CD4-positive, alpha-beta T cell (primary cell): ENCODE measurements around the gene CDH13. TPM values are rescaled to one million over a fixed set of nuclear protein-coding genes. Genes with fewer than 3 reads are reported as not detected.

Experiments
- ATAC-seq: fragments of 200-7000 bp; cut with Tn5 transposase; one replicate; pipeline ENCODE4 v1.10.0; 2022; ENCODE audit warnings: mild to moderate bottlenecking; ENCODE audit not compliant: poor library complexity
- CTCF ChIA-PET: fragments of 350-600 bp; sonication (Branson Sonifier 250); formaldehyde crosslinking; loops from one replicate; lab custom pipeline; 2021; ENCODE audit warnings: antibody characterized with exemption, inconsistent platforms; lab: Charles Lee
- POLR2A ChIA-PET: fragments of 350-600 bp; sonication (Branson Sonifier 250); formaldehyde crosslinking; loops from one replicate; lab custom pipeline; 2021; ENCODE audit warnings: antibody characterized with exemption, inconsistent platforms; lab: Charles Lee
- DNase-seq, 14 experiments: peaks; one replicate each; pipeline ENCODE4 v3.0.0-alpha.2; 2013 to 2020; ENCODE audit warnings: mixed read lengths in 2 of 14
- H3K27ac ChIP-seq, 2 donors: one replicate each; pipeline versions ENCODE4 v1.5.1 to v1.7.0; 2013; ENCODE audit warnings: low read length in 2 of 2, low read depth in 1 of 2, mild to moderate bottlenecking in 1 of 2
- H3K27me3 ChIP-seq, 2 experiments: 1 replicate in 1 of 2; 2 replicates in 1 of 2; pipeline versions ENCODE4 v1.6.1 to v1.7.0; 2013; ENCODE audit warnings: low read length in 2 of 2, control low read depth in 1 of 2, mild to moderate bottlenecking in 1 of 2, moderate library complexity in 1 of 2; ENCODE audit not compliant: insufficient read depth in 2 of 2, control insufficient read depth in 1 of 2
- H3K36me3 ChIP-seq: one replicate; pipeline ENCODE4 v1.6.1; 2013; ENCODE audit warnings: low read length, control low read depth; ENCODE audit not compliant: insufficient read depth
- H3K4me1 ChIP-seq: one replicate; pipeline ENCODE4 v1.6.1; 2013; ENCODE audit warnings: low read length, control low read depth; ENCODE audit not compliant: insufficient read depth
- H3K4me3 ChIP-seq: one replicate; pipeline ENCODE4 v1.5.1; 2013; ENCODE audit warnings: mild to moderate bottlenecking, low read length, moderate library complexity
- H3K9me3 ChIP-seq, 2 experiments: 1 replicate in 1 of 2; 2 replicates in 1 of 2; pipeline versions ENCODE4 v1.6.1 to v1.7.0; 2013; ENCODE audit warnings: low read length in 2 of 2, mild to moderate bottlenecking in 2 of 2, control low read depth in 1 of 2, moderate library complexity in 1 of 2; ENCODE audit not compliant: control insufficient read depth in 1 of 2, insufficient read depth in 1 of 2
- H3K27ac Mint-ChIP-seq: one replicate; pipeline ENCODE4 v1.8.0; 2020; ENCODE audit warnings: mixed read lengths
- H3K27me3 Mint-ChIP-seq: one replicate; pipeline ENCODE4 v1.8.0; 2021; ENCODE audit warnings: mixed read lengths
- H3K36me3 Mint-ChIP-seq: one replicate; pipeline ENCODE4 v1.8.0; 2021; ENCODE audit warnings: low read depth, mixed read lengths
- H3K4me1 Mint-ChIP-seq: one replicate; pipeline ENCODE4 v1.8.0; 2021; ENCODE audit warnings: low read depth, mixed read lengths
- H3K4me3 Mint-ChIP-seq: one replicate; pipeline ENCODE4 v1.8.0; 2020; ENCODE audit warnings: mild to moderate bottlenecking, mixed read lengths
- H3K9me3 Mint-ChIP-seq: one replicate; pipeline ENCODE4 v1.8.0; 2020; ENCODE audit warnings: mixed read lengths
- intact Hi-C, 2 experiments: fragments of 100-400 bp; cut with DNase I in 1 of 2; cut with micrococcal nuclease in 1 of 2; formaldehyde crosslinking; loops; one replicate each; pipeline versions ENCODE4 v1.15.1 to v1.9.0; 2023 to 2025; cut with DNase I, micrococcal nuclease
- total RNA-seq, 174 experiments: library from RNA in 2 of 174; stranded (reverse) in 2 of 174; gene quantifications; one replicate each; pipeline ENCODE4 v1.2.3 and lab custom pipeline; 2021 to 2026
- TF ChIP-seq, protein P1 (sequence below): fragments of 200-600 bp; IDR thresholded peaks from one replicate; pipeline ENCODE4 v1.8.0; 2022; ENCODE audit warnings: antibody characterized with exemption, mild to moderate bottlenecking

CDH13 gene
- total RNA-seq, 2 experiments from 2014 or later: not detected

- H3K4me3 ChIP-seq: no peak overlapping the region
- TF ChIP-seq, protein P1, sequence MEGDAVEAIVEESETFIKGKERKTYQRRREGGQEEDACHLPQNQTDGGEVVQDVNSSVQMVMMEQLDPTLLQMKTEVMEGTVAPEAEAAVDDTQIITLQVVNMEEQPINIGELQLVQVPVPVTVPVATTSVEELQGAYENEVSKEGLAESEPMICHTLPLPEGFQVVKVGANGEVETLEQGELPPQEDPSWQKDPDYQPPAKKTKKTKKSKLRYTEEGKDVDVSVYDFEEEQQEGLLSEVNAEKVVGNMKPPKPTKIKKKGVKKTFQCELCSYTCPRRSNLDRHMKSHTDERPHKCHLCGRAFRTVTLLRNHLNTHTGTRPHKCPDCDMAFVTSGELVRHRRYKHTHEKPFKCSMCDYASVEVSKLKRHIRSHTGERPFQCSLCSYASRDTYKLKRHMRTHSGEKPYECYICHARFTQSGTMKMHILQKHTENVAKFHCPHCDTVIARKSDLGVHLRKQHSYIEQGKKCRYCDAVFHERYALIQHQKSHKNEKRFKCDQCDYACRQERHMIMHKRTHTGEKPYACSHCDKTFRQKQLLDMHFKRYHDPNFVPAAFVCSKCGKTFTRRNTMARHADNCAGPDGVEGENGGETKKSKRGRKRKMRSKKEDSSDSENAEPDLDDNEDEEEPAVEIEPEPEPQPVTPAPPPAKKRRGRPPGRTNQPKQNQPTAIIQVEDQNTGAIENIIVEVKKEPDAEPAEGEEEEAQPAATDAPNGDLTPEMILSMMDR: no peak
- peaks cover 0 to 19% of the 10 kb centered on the region in 2 experiments for H3K9me3 ChIP-seq
- H3K36me3 ChIP-seq: no peaks in the 10 kb centered on the region
- Mint-ChIP-seq H3K9me3 (no peaks in the 10 kb centered on the region), H3K4me1 (no peaks in the 10 kb centered on the region), H3K4me3 (no peak overlapping the region), H3K27me3 (peaks cover 61% of the 10 kb centered on the region), H3K27ac (no peak overlapping the region), H3K36me3 (no peaks in the 10 kb centered on the region)
- no peak for DNase-seq
- H3K27me3 ChIP-seq: peaks cover 38% of the 10 kb centered on the region in 2 experiments
- no peak overlapping the region for H3K27ac ChIP-seq
- intact Hi-C loops: loop anchor here in 1 of 2 experiments (5.0 kb wide), 1 partner anchor 582 kb away; no protein-coding TSS in a partner anchor
- ChIA-PET POLR2A (interaction anchor here (1.2 kb wide), 1 partner anchor 21 kb away, joined by 4 read pairs; no protein-coding TSS in a partner anchor), CTCF (interaction anchor here (1.3 kb wide), 1 partner anchor 42 kb away, joined by 3 read pairs; no protein-coding TSS in a partner anchor)
- peaks cover 14% of the 10 kb centered on the region for H3K4me1 ChIP-seq
- ATAC-seq: no peak
These were observed 3.5 kb downstream of the CDH13 start for GRCh38 chr16:82630219-82630618.

GRCh38 chr16:82630688-82631087 is 3.9 kb downstream of the CDH13 start:
- Histone ChIP-seq H3K9me3 (peaks cover 0 to 19% of the 10 kb centered on the region in 2 experiments), H3K27me3 (peaks cover 34 to 35% of the 10 kb centered on the region in 2 experiments), H3K4me1 (peaks cover 14% of the 10 kb centered on the region), H3K4me3 (no peak overlapping the region), H3K27ac (no peak overlapping the region), H3K36me3 (no peaks in the 10 kb centered on the region)
- TF ChIP-seq, protein P1: peak; percentile 42
- Mint-ChIP-seq H3K9me3 (no peaks in the 10 kb centered on the region), H3K27me3 (peaks cover 56% of the 10 kb centered on the region), H3K36me3 (no peaks in the 10 kb centered on the region), H3K4me3 (no peak overlapping the region), H3K27ac (no peak overlapping the region), H3K4me1 (no peaks in the 10 kb centered on the region)
- no peak for ATAC-seq
- POLR2A ChIA-PET: interaction anchor here (1.2 kb wide), 1 partner anchor 21 kb away, joined by 4 read pairs; no protein-coding TSS in a partner anchor
- intact Hi-C loops: loop anchor here in 1 of 2 experiments (5.0 kb wide), 1 partner anchor 582 kb away; no protein-coding TSS in a partner anchor
- CTCF ChIA-PET: interaction anchor here (1.3 kb wide), 1 partner anchor 42 kb away, joined by 3 read pairs; no protein-coding TSS in a partner anchor
- peak in 1 of 14 experiments; percentile 28 for DNase-seq

GRCh38 chr16:82631701-82632685 is 5.2 kb downstream of the CDH13 start:
- intact Hi-C loops: loop anchor here in 1 of 2 experiments (5.0 kb wide), 1 partner anchor 580 kb away; no protein-coding TSS in a partner anchor
- ATAC-seq (no peak), DNase-seq (no peak)
- ChIA-PET POLR2A (no interaction called here), CTCF (no interaction called here)
- H3K36me3 Mint-ChIP-seq: no peaks in the 10 kb centered on the region
- Histone ChIP-seq H3K36me3 (no peaks in the 10 kb centered on the region), H3K27me3 (peaks cover 22% of the 10 kb centered on the region in 2 experiments), H3K9me3 (peaks cover 0 to 12% of the 10 kb centered on the region in 2 experiments), H3K4me3 (no peak overlapping the region), H3K27ac (no peak overlapping the region), H3K4me1 (peaks cover 10% of the 10 kb centered on the region)
- H3K9me3 Mint-ChIP-seq: no peaks in the 10 kb centered on the region
- H3K4me1 Mint-ChIP-seq: no peaks in the 10 kb centered on the region
- H3K4me3 Mint-ChIP-seq: no peak overlapping the region
- TF ChIP-seq, protein P1: no peak
- H3K27me3 Mint-ChIP-seq: peaks cover 43% of the 10 kb centered on the region
- no peak overlapping the region for H3K27ac Mint-ChIP-seq
